HepG2 (cell line): Measurements from ENCODE around the gene FOXA1. TPM values are rescaled to one million over a fixed set of nuclear protein-coding genes. Genes with fewer than 3 reads are reported as not detected.

Experiments used
- GATAD2A ChIP-seq: IDR thresholded peaks from 2 replicates; pipeline ENCODE4 v1.6.1; 2016
- GLI4 ChIP-seq: sonication (generic); formaldehyde crosslinking; IDR thresholded peaks from 2 replicates; pipeline ENCODE4 v1.5.1; 2020; ENCODE audit warnings: missing genetic modification reagents, mild to moderate bottlenecking, moderate library complexity, borderline replicate concordance
- HNF4A ChIP-seq: sonication (generic); formaldehyde crosslinking; IDR thresholded peaks from 2 replicates; pipeline ENCODE4 v1.4.0; 2020; ENCODE audit warnings: missing genetic modification reagents
- MLLT10 ChIP-seq: sonication (generic); formaldehyde crosslinking; IDR thresholded peaks from 2 replicates; pipeline ENCODE4 v1.4.0; 2020; ENCODE audit warnings: missing genetic modification reagents
- MTA1 ChIP-seq: sonication (generic); formaldehyde crosslinking; IDR thresholded peaks from 2 replicates; pipeline ENCODE4 v1.4.0; 2020; ENCODE audit warnings: missing genetic modification reagents, mild to moderate bottlenecking, borderline replicate concordance
- NFE2 ChIP-seq: sonication (generic); formaldehyde crosslinking; IDR thresholded peaks from 2 replicates; pipeline ENCODE4 v1.4.0; 2020; ENCODE audit warnings: missing genetic modification reagents
- PATZ1 ChIP-seq: sonication (generic); formaldehyde crosslinking; IDR thresholded peaks from 2 replicates; pipeline ENCODE4 v1.4.0; 2020; ENCODE audit warnings: missing genetic modification reagents
- TAF1 ChIP-seq: sonication (generic); formaldehyde crosslinking; IDR thresholded peaks from 2 replicates; pipeline ENCODE4 v1.4.0; 2020; ENCODE audit warnings: missing genetic modification reagents
- ZBTB1 ChIP-seq: sonication (generic); formaldehyde crosslinking; IDR thresholded peaks from 2 replicates; pipeline ENCODE4 v1.4.0; 2020; ENCODE audit warnings: missing genetic modification reagents, borderline replicate concordance
- ZNF101 ChIP-seq: sonication (generic); formaldehyde crosslinking; IDR thresholded peaks from 2 replicates; pipeline ENCODE4 v1.4.0; 2020; ENCODE audit warnings: mild to moderate bottlenecking, low read depth, missing genetic modification reagents, borderline replicate concordance
- ZNF12 ChIP-seq: sonication (generic); formaldehyde crosslinking; IDR thresholded peaks from 2 replicates; pipeline ENCODE4 v1.5.0; 2020; ENCODE audit warnings: missing genetic modification reagents
- ZNF432 ChIP-seq: sonication (generic); formaldehyde crosslinking; IDR thresholded peaks from 2 replicates; pipeline ENCODE4 v1.5.0; 2020; ENCODE audit warnings: missing genetic modification reagents, mild to moderate bottlenecking, borderline replicate concordance
- ZNF441 ChIP-seq: sonication (generic); formaldehyde crosslinking; IDR thresholded peaks from 2 replicates; pipeline ENCODE4 v1.7.0; 2021; ENCODE audit warnings: missing genetic modification reagents, borderline replicate concordance
- ZNF841 ChIP-seq: sonication (generic); formaldehyde crosslinking; IDR thresholded peaks from 2 replicates; pipeline ENCODE4 v1.8.1; 2023; ENCODE audit warnings: missing genetic modification reagents, borderline replicate concordance
- ZSCAN25 ChIP-seq: sonication (generic); formaldehyde crosslinking; IDR thresholded peaks from 2 replicates; pipeline ENCODE4 v1.8.0; 2022; ENCODE audit warnings: mild to moderate bottlenecking, missing genetic modification reagents
- ZSCAN9 ChIP-seq: IDR thresholded peaks from 2 replicates; pipeline ENCODE4 v1.6.1; 2016; ENCODE audit warnings: borderline replicate concordance
- polyA plus RNA-seq, 8 experiments: library from polyadenylated mRNA; depleted of rRNA in 3 of 8; stranded (reverse) in 7 of 8; unstranded in 1 of 8; fragments of >200 nt; fragmentation: Illumina TruSeq in 4 of 8; extraction: Trizol in 4 of 8; gene quantifications; 2 replicates each; pipeline versions ENCODE4 v1.2.1 to v1.2.3, GENCODE V29; 2011 to 2016; ENCODE audit warnings: low read depth in 4 of 8, missing spikeins in 1 of 8, mixed read lengths in 1 of 8; ENCODE audit not compliant: insufficient read depth in 1 of 8
- total RNA-seq, 5 experiments: library from RNA; depleted of rRNA; stranded (reverse); fragments of >200 nt; fragmentation: Illumina TruSeq; extraction: Trizol; gene quantifications; 2 replicates each; pipeline ENCODE4 v1.2.3, GENCODE V29; 2016; ENCODE audit warnings: low read depth in 1 of 5
- TF ChIP-seq, protein P1 (sequence below): sonication (generic); formaldehyde crosslinking; IDR thresholded peaks from 2 replicates; pipeline ENCODE4 v1.5.0; 2020; ENCODE audit warnings: missing genetic modification reagents
- TF ChIP-seq, protein P2 (sequence below): IDR thresholded peaks from 2 replicates; pipeline ENCODE4 v1.6.1; 2016; ENCODE audit warnings: missing compliant biosample characterization, missing genetic modification reagents, borderline replicate concordance
- TF ChIP-seq, protein P3 (sequence below): sonication (generic); formaldehyde crosslinking; IDR thresholded peaks from 2 replicates; pipeline ENCODE4 v1.4.0; 2020; ENCODE audit warnings: missing genetic modification reagents
- TF ChIP-seq, protein P4 (sequence below): sonication (generic); formaldehyde crosslinking; conservative IDR thresholded peaks from 2 replicates; pipeline ENCODE4 v1.4.0; 2020; ENCODE audit warnings: mild to moderate bottlenecking, missing genetic modification reagents, moderate library complexity

The FOXA1 gene
- total and polyA plus RNA-seq, 2 of the 13 experiments (the other 11 are each of a cell fraction or from before 2014, with no cell fraction given): 43.4 to 58.6 TPM

DNA sequence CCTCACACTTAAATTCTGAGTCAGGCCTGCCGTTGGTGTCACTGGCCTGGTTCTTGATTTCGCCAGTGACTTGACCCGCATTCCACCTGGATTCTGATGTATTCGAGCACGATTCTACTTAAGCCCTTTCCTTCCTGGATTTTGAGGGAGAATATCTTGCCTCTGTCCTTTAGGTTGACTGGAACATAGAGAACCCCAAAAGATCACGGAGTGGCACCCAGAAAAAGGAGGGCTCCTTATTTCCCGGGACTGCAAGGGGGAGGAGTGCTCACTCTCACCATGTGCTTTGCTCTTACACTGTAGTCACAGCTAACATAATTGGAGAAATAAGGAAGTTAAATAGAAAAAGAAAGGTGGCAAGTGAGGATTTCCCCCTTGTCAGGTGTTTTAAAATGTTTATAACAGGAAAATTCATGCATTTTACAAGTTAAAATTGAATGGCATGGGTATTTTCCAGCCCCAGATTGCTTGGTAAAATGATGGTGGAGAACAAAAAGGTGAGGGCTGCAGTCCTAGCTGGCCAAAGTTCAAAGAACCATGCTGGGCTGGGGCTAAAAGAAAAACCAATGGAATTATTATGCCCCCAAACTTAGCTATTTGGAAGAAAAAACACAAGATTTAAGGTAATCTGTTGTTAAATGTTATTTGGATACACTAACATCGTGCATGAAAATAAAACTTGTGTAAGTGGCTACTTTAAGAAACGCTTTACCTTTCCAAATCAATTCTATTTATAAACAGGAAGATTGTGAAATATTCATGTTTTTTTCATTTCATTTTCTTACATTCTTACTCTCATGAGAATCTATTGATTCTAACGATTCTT, 8.9 kb downstream of the FOXA1 start (continued):
- TF ChIP-seq, protein P1, sequence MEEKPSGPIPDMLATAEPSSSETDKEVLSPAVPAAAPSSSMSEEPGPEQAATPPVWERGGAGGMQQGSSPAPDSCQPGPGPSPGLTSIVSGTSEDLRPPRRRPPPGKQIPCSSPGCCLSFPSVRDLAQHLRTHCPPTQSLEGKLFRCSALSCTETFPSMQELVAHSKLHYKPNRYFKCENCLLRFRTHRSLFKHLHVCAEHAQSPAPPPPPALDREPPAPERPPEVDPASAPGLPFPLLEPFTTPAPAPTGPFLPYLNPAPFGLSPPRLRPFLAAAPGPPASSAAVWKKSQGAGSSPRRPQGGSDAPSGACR (CRISPR knock-in tag): no peak
- TF ChIP-seq, protein P2, sequence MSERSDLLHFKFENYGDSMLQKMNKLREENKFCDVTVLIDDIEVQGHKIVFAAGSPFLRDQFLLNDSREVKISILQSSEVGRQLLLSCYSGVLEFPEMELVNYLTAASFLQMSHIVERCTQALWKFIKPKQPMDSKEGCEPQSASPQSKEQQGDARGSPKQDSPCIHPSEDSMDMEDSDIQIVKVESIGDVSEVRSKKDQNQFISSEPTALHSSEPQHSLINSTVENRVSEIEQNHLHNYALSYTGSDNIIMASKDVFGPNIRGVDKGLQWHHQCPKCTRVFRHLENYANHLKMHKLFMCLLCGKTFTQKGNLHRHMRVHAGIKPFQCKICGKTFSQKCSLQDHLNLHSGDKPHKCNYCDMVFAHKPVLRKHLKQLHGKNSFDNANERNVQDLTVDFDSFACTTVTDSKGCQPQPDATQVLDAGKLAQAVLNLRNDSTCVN (CRISPR knock-in tag): no peak
- TF ChIP-seq MLLT10 (CRISPR knock-in tag) (no peak), ZBTB1 (no peak), ZSCAN25 (no peak), GATAD2A (CRISPR knock-in tag) (0 out of 2 replicates have a peak, but pooled peaks have one; percentile 55), ZSCAN9 (CRISPR knock-in tag) (no peak), ZNF12 (CRISPR knock-in tag) (no peak), MTA1 (CRISPR knock-in tag) (no peak), ZNF432 (CRISPR knock-in tag) (no peak), HNF4A (CRISPR knock-in tag) (peak; percentile 92), ZNF841 (no peak), GLI4 (no peak), TAF1 (CRISPR knock-in tag) (no peak; the same call in 1 of the 2 replicates), NFE2 (CRISPR knock-in tag) (no peak), PATZ1 (CRISPR knock-in tag) (peak; percentile 80), ZNF441 (CRISPR knock-in tag) (no peak), ZNF101 (no peak)
- TF ChIP-seq, protein P3, sequence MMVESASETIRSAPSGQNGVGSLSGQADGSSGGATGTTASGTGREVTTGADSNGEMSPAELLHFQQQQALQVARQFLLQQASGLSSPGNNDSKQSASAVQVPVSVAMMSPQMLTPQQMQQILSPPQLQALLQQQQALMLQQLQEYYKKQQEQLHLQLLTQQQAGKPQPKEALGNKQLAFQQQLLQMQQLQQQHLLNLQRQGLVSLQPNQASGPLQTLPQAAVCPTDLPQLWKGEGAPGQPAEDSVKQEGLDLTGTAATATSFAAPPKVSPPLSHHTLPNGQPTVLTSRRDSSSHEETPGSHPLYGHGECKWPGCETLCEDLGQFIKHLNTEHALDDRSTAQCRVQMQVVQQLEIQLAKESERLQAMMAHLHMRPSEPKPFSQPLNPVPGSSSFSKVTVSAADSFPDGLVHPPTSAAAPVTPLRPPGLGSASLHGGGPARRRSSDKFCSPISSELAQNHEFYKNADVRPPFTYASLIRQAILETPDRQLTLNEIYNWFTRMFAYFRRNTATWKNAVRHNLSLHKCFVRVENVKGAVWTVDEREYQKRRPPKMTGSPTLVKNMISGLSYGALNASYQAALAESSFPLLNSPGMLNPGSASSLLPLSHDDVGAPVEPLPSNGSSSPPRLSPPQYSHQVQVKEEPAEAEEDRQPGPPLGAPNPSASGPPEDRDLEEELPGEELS (CRISPR knock-in tag): no peak
- TF ChIP-seq, protein P4, sequence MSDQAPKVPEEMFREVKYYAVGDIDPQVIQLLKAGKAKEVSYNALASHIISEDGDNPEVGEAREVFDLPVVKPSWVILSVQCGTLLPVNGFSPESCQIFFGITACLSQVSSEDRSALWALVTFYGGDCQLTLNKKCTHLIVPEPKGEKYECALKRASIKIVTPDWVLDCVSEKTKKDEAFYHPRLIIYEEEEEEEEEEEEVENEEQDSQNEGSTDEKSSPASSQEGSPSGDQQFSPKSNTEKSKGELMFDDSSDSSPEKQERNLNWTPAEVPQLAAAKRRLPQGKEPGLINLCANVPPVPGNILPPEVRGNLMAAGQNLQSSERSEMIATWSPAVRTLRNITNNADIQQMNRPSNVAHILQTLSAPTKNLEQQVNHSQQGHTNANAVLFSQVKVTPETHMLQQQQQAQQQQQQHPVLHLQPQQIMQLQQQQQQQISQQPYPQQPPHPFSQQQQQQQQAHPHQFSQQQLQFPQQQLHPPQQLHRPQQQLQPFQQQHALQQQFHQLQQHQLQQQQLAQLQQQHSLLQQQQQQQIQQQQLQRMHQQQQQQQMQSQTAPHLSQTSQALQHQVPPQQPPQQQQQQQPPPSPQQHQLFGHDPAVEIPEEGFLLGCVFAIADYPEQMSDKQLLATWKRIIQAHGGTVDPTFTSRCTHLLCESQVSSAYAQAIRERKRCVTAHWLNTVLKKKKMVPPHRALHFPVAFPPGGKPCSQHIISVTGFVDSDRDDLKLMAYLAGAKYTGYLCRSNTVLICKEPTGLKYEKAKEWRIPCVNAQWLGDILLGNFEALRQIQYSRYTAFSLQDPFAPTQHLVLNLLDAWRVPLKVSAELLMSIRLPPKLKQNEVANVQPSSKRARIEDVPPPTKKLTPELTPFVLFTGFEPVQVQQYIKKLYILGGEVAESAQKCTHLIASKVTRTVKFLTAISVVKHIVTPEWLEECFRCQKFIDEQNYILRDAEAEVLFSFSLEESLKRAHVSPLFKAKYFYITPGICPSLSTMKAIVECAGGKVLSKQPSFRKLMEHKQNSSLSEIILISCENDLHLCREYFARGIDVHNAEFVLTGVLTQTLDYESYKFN (CRISPR knock-in tag): peak; percentile 74
